ENCODE data around the gene CLEC4G.

Gene CLEC4G

GRCh38 chr19:7742575-7742974 lies 10.7 kb upstream of the CLEC4G start:
- in situ Hi-C loops (cut with MboI; ENCODE audit: low sequenced_read_pairs) = no loop called here
- no peak for DNase-seq (ENCODE audit: low spot score in 2 of 2)
- no peak overlapping the region for H3K4me3 ChIP-seq

GRCh38 chr19:7740682-7741054 lies 8.8 kb upstream of the CLEC4G start:
- no peaks in the 10 kb centered on the region for H3K4me1 ChIP-seq
- in situ Hi-C loops (cut with MboI; ENCODE audit: low sequenced_read_pairs) = no loop called here
- no peaks in the 10 kb centered on the region for H3K36me3 ChIP-seq (replicated peaks)
- H3K4me3 ChIP-seq = no peak overlapping the region
- no peak for DNase-seq (ENCODE audit: low spot score in 2 of 2)
- H3K27me3 ChIP-seq (ENCODE audit: low read depth) = peaks cover 5% of the 10 kb centered on the region
- no peaks in the 10 kb centered on the region for H3K9me3 ChIP-seq

More at GRCh38 chr19:7742575-7742974, 10.7 kb upstream of the CLEC4G start:
- H3K27me3 ChIP-seq (ENCODE audit: low read depth) = no peaks in the 10 kb centered on the region
- no peaks in the 10 kb centered on the region for H3K36me3 ChIP-seq (replicated peaks)
- no peaks in the 10 kb centered on the region for H3K4me1 ChIP-seq
- H3K9me3 ChIP-seq = no peaks in the 10 kb centered on the region

GRCh38 chr19:7739801-7740681 lies 8.1 kb upstream of the CLEC4G start:
- no peaks in the 10 kb centered on the region for H3K9me3 ChIP-seq
- H3K36me3 ChIP-seq (replicated peaks) = no peaks in the 10 kb centered on the region
- H3K4me1 ChIP-seq = no peaks in the 10 kb centered on the region
- peaks cover 5% of the 10 kb centered on the region for H3K27me3 ChIP-seq (ENCODE audit: low read depth)
- H3K4me3 ChIP-seq = no peak overlapping the region
- in situ Hi-C loops (cut with MboI; ENCODE audit: low sequenced_read_pairs) = no loop called here
- no peak for DNase-seq (ENCODE audit: low spot score in 2 of 2)

DNA sequence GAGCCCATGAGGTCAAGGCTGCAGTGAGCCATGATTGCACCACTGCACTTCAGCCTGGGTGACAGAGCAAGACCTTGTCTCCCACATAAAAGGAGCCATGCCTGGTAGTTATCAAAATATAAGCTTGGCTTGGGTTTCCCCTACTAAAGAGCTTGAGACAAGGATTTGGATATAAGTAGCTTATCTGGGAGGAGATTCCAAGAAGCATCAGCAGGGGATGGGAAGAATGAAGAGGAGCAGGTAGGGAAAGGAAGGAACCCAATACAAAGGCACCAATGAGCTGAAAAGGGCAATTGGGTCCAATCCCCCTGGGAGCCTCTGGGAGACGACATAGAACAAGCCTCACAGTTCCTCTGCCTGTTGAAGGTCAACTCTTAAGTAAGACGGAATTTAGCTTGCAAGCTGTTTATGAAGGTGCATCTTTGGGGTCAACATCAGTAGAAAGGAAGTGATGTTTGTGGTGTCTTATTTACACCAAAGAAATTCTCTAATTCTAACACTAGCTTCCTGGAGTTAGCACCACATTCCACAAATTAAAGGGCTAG lies 7.4 kb upstream of the CLEC4G start:
- no peak overlapping the region for H3K4me3 ChIP-seq
- DNase-seq (ENCODE audit: low spot score in 2 of 2) = no peak
- in situ Hi-C loops (cut with MboI; ENCODE audit: low sequenced_read_pairs) = no loop called here

DNA sequence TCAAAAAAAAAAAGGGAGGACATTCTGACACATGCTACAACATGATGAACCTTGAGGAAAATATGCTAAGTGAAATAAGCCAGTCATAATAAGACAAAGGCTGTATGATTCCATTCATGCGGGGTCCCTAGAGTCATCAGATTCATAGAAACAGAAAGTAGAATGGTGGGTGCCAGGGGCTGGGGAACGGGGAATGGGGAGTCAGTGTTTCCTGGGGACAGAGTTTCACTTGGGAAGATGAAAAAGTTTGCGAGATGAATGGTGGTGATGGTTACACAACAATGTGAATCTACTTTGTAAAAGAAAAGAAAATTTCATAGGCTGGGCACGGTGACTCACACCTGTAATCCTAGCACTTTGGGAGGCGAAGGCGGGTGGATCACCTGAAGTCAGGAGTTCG lies 6.1 kb upstream of the CLEC4G start:
- H3K27me3 ChIP-seq (ENCODE audit: low read depth) = peaks cover 5% of the 10 kb centered on the region
- no peaks in the 10 kb centered on the region for H3K4me1 ChIP-seq
- no peak for DNase-seq (ENCODE audit: low spot score in 2 of 2)
- H3K4me3 ChIP-seq = no peak overlapping the region
- no peaks in the 10 kb centered on the region for H3K36me3 ChIP-seq (replicated peaks)
- in situ Hi-C loops (cut with MboI; ENCODE audit: low sequenced_read_pairs) = no loop called here
- no peaks in the 10 kb centered on the region for H3K9me3 ChIP-seq

More for the DNA sequence above, 7.4 kb upstream of the CLEC4G start:
- H3K27me3 ChIP-seq (ENCODE audit: low read depth) = peaks cover 5% of the 10 kb centered on the region
- H3K9me3 ChIP-seq = no peaks in the 10 kb centered on the region
- no peaks in the 10 kb centered on the region for H3K36me3 ChIP-seq (replicated peaks)
- H3K4me1 ChIP-seq = no peaks in the 10 kb centered on the region

GRCh38 chr19:7737215-7737614 lies 5.3 kb upstream of the CLEC4G start:
- peaks cover 5% of the 10 kb centered on the region for H3K27me3 ChIP-seq (ENCODE audit: low read depth)

GRCh38 chr19:7736148-7736547 lies 4.2 kb upstream of the CLEC4G start:
- H3K9me3 ChIP-seq = no peaks in the 10 kb centered on the region
- in situ Hi-C loops (cut with MboI; ENCODE audit: low sequenced_read_pairs) = no loop called here
- peaks cover 10% of the 10 kb centered on the region for H3K27me3 ChIP-seq (ENCODE audit: low read depth)
- no peaks in the 10 kb centered on the region for H3K36me3 ChIP-seq (replicated peaks)
- H3K4me1 ChIP-seq = no peaks in the 10 kb centered on the region
- DNase-seq (ENCODE audit: low spot score in 2 of 2) = no peak
- H3K4me3 ChIP-seq = no peak overlapping the region

More at GRCh38 chr19:7737215-7737614, 5.3 kb upstream of the CLEC4G start:
- Histone ChIP-seq H3K4me1 (no peaks in the 10 kb centered on the region), H3K4me3 (no peak overlapping the region), H3K36me3 (replicated peaks) (no peaks in the 10 kb centered on the region), H3K9me3 (no peaks in the 10 kb centered on the region)
- no peak for DNase-seq (ENCODE audit: low spot score in 2 of 2)
- in situ Hi-C loops (cut with MboI; ENCODE audit: low sequenced_read_pairs) = no loop called here

DNA sequence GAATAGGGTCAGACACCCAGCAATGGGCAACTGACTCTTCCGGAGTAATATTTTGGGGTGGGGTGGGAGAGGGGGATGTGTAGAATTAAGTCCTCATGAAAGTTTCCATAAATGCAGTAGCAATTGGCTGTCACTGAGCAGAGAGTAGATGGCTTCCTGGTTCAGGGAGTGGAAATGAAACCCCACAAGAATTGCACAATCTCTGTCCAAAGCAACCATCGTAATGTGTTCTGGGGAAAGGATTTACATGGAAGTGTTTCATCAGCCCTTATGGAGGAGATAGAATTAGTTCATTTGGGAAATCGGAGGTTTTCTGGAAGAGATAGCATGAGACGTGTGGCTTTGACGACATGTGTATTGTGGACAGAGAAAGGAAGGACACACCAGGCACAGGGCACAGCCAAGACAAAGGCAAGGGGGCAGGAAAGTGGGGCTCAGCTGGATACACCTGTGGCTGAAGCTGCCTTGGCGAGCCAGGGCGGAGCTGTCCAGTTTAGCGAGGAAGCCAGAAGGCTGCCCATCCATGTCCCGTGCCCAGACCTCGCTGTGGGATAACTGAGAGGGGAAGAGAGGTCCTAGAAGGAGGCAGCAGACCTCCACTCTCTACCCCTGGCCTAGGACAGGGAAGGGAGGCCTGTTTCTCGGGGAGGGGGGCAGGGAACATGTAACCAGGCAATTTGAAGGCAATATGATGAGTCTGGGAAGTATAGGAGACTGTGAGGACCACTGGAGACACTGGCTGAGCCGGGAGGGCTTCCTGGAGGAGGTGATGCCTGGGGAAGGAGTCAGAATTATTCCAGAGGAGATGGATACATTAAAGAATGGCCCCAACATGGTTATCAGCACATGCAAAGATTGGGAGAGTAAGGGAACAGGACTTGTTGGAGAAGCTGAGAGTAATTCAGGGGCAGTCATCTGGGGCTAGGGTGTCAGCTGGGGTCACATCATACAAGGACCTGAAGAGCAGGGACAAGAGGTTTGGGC lies 2.6 kb upstream of the CLEC4G start:
- in situ Hi-C loops (cut with MboI; ENCODE audit: low sequenced_read_pairs) = no loop called here
- peaks cover 18% of the 10 kb centered on the region for H3K27me3 ChIP-seq (ENCODE audit: low read depth)
- H3K36me3 ChIP-seq (replicated peaks) = no peaks in the 10 kb centered on the region
- no peaks in the 10 kb centered on the region for H3K4me1 ChIP-seq
- no peak for DNase-seq (ENCODE audit: low spot score in 2 of 2)
- H3K9me3 ChIP-seq = no peaks in the 10 kb centered on the region
- no peak overlapping the region for H3K4me3 ChIP-seq

GRCh38 chr19:7733376-7733775 lies 1.5 kb upstream of the CLEC4G start:
- in situ Hi-C loops (cut with MboI; ENCODE audit: low sequenced_read_pairs) = no loop called here
- peaks cover 29% of the 10 kb centered on the region for H3K27me3 ChIP-seq (ENCODE audit: low read depth)

GRCh38 chr19:7731615-7732014 lies 295 bp downstream of the CLEC4G start:
- DNase-seq (ENCODE audit: low spot score in 2 of 2) = no peak
- Histone ChIP-seq H3K4me1 (no peaks in the 10 kb centered on the region), H3K4me3 (no peak overlapping the region), H3K27me3 (ENCODE audit: low read depth) (peaks cover 30% of the 10 kb centered on the region), H3K9me3 (no peaks in the 10 kb centered on the region), H3K36me3 (replicated peaks) (no peaks in the 10 kb centered on the region)
- in situ Hi-C loops (cut with MboI; ENCODE audit: low sequenced_read_pairs) = no loop called here

More at GRCh38 chr19:7733376-7733775, 1.5 kb upstream of the CLEC4G start:
- DNase-seq (ENCODE audit: low spot score in 2 of 2) = no peak
- Histone ChIP-seq H3K4me1 (no peaks in the 10 kb centered on the region), H3K9me3 (no peaks in the 10 kb centered on the region), H3K4me3 (no peak overlapping the region), H3K36me3 (replicated peaks) (no peaks in the 10 kb centered on the region)

DNA sequence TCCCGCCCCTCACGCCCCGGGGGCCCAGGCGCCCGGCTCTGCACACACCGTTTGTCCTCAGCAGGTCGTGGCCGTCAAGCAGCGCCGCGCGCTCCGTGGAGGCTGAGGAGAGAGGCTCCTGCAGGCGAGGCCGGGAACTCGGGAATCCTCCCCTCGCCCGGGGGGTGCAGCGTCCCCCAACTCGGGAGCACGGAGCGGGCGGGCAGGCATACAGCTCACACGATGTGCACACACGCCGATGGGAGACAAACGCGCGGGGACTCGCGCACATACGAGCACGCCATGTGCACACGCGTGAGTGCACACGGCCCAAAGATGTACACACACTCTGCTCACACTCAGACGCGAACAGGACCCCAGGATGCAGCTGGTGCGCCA lies 703 bp downstream of the CLEC4G start:
- Histone ChIP-seq H3K4me1 (no peaks in the 10 kb centered on the region), H3K27me3 (ENCODE audit: low read depth) (peaks cover 30% of the 10 kb centered on the region), H3K4me3 (no peak overlapping the region), H3K36me3 (replicated peaks) (no peaks in the 10 kb centered on the region), H3K9me3 (no peaks in the 10 kb centered on the region)
- in situ Hi-C loops (cut with MboI; ENCODE audit: low sequenced_read_pairs) = no loop called here
- DNase-seq (ENCODE audit: low spot score in 2 of 2) = no peak

DNA sequence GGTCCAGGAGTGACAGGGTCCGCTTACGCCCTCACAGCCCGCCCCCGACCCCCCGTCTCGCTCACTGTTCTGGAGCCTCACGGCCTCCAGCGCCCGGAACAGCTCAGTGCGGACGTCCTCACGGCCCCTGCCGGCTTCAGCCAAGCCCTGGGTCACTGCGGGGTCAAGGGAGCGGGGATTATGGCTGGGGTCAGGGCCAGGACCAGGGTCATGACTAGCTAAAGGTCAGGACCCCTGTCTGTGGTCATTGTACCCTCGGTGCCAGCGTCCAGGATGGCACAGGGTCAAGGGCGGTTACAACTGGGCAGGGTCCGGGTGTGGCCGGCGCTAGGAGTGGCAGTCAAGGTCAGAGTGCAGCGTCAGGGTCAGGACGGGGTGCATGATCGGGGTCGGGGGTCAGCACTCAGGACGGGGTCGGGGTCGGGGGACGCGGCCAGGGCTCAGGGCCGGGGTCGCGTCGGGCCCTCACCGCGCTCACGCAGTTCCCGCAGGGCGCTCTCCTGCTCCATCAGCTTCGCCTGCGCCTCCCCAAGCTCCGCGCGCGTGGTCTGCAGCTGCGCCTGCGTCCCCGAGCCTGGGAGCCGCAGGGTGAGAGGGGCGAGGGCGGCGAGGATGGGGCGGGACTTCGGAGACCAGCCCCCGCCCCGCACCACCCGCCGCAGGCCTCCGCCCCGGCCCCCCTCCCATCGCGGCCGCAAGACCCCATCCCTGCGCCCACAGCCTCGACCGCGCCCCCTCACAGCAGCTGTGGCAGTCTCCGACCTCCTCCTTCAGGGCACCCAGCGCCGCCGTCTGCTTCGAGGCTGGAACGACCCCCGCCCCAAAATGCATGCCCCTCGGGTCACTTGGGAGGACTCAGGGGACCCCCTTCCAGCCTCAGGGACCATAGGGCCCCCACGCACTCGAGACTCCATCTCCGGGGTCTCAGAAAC lies 1.4 kb downstream of the CLEC4G start:
- Histone ChIP-seq H3K36me3 (replicated peaks) (no peaks in the 10 kb centered on the region), H3K27me3 (ENCODE audit: low read depth) (peaks cover 30% of the 10 kb centered on the region), H3K4me3 (no peak overlapping the region), H3K9me3 (no peaks in the 10 kb centered on the region), H3K4me1 (no peaks in the 10 kb centered on the region)
- in situ Hi-C loops (cut with MboI; ENCODE audit: low sequenced_read_pairs) = no loop called here
- DNase-seq (ENCODE audit: low spot score in 2 of 2) = no peak

DNA sequence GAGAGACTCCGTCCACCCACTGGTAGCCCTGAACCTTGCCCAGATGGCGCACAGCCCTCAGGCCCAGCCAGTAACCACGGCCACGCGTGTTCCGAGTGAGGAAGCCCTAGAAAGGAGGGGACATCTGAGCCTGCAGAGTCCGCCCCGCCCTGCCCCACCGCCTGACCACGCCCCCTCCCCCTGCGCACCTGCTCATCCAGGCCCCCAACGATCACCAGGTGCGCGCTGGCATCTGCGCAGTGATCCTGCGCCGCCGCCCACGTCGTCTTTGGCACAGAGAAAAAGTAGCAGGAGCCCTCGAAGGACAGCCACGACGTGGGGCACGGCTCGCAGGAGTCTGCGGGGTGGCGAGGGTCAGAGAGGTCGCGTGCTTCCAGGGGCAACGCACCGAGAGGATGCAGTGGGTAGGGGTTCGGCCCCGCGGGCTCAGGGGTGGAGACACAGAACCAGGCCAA lies 2.1 kb downstream of the CLEC4G start:
- no peaks in the 10 kb centered on the region for H3K4me1 ChIP-seq
- in situ Hi-C loops (cut with MboI; ENCODE audit: low sequenced_read_pairs) = no loop called here
- no peak for DNase-seq (ENCODE audit: low spot score in 2 of 2)
- no peaks in the 10 kb centered on the region for H3K36me3 ChIP-seq (replicated peaks)
- peaks cover 30% of the 10 kb centered on the region for H3K27me3 ChIP-seq (ENCODE audit: low read depth)
- H3K4me3 ChIP-seq = no peak overlapping the region
- no peaks in the 10 kb centered on the region for H3K9me3 ChIP-seq
